ENCODE measurements around the gene POLR3F.
"Not testable (repeated sequence)": the region's sequence is repeated elsewhere in the genome, so short reads cannot be mapped to it uniquely, and the experiment has no call there.

POLR3F gene

DNA sequence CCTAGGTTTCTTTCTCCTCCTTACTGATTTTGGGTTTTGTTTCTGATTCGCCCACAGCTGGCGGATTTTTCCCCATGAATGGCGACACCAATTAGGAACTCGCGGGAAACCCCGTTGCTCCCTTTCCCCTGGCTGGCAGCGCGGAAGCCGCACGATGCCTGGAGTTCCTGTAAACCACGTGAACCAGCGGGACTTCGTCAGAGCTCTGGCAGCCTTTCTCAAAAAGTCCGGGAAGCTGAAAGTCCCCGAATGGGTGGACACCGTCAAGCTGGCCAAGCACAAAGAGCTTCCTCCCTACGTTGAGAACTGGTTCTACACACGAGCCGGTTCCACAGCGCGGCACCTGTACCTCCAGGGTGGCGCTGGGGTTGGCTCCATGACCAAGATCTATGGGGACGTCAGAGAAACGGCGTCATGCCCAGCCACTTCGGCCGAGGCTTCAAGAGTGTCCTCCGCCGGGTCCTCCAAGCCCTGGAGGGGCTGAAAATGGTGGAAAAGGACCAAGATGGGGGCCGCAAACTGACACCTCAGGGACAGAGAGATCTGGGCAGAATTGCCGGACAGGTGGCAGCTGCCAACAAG, 37.4 kb downstream of the POLR3F start:
- DNase-seq (ENCODE audit: low read depth in 2 of 2) = no peak

DNA sequence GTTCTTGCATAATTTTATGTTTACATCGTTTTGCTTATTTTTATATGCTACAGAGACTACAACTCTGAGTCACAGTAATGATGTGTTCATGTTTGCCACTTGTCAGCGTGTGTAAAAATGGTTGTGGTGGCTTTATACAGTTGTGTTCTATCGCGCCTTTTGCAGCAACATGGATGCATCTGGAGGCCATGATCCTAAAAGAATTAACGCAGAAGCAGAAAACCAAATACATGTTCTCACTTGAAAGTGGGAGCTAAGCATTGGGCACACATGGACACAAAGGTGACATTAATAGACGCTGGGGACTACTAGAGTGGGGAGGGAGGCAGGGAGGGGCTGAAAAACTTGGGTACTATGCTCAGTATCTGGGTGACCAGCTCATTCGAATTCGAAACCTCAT, 39.6 kb downstream of the POLR3F start:
- DNase-seq (ENCODE audit: low read depth in 2 of 2) = no peak

DNA sequence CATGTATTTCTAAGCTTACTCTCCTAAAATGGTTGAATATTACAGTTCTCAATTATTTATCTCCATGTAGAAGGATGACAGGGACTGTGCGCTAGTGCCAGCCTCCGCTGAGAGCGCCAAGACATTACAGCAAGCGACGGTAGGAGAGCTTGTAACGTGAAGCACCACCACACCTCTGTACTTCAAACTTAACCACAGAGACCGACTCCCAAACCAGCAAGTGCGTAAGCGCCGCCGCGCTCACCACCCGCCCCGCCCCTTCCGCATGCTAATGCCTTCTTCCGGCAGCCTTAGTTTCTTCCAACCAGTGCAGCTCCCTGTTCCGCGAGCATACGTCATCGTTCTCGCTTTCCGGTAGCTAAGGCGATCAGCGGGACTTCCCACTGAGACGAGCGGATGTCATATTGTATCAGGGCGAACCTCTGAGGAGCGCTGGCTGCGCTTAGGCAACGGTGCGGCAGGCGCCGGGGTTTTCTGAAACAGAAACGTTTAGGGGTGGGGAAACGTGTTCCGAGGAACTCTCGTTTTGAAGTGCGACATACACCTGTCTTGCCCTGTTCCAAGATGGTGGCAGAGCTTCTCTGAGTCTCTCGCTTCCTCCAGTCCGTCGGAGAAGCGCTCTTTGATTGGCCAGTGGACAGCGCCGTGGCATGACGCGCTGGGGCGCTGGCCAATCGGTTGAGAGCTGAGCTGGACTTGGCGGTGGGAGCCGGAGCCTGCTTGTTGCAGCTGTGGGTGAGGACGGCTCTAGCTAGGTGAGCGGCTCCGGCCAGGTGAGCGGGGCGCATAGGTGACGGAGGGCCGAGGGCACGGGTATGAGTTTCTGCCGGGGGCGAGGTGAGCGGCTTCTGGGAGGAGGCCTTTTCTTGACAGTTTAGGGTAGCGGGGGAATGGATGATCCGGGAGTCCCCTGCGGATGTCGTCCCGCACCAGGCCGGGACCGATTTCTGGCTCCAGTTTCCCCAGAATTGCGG, 40.3 kb downstream of the POLR3F start, which contains the start of gene SEC23B:
Gene SEC23B, plus strand, starts transcription at position 723 of the 974 bp plus-strand sequence. CDS start 2,896 bp downstream, outside the sequence.
- peak; percentile 91 to 98 for DNase-seq (ENCODE audit: low read depth in 2 of 2)

DNA sequence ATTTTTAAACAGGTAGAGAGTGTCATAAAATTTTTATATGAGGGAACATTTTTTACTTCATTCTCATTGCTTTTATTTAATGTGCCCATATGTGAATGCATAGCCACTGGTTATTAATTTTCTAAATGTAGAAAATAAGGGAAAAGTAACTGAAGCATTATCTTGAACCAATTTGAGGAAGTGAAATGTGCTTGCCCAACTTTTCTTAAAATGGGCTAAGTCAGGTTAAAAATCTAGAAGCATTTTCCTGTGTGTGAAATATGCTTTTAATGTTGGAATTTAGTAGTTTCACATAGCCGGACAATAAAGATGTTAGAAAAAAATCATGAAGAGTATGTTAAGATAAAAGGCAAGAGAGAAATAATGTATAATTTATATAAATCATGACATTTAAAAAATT, 44.4 kb downstream of the POLR3F start:
- DNase-seq (ENCODE audit: low read depth in 2 of 2) = no peak

GRCh38 chr20:18513208-18513607, 46.0 kb downstream of the POLR3F start:
- DNase-seq (ENCODE audit: low read depth in 2 of 2) = no peak

- DNase-seq (ENCODE audit: low read depth in 2 of 2) = no peak
Observed at GRCh38 chr20:18514127-18514526, 46.9 kb downstream of the POLR3F start.

- DNase-seq (ENCODE audit: low read depth in 2 of 2) = no peak
Observed at GRCh38 chr20:18515973-18516372, 48.8 kb downstream of the POLR3F start.

DNA sequence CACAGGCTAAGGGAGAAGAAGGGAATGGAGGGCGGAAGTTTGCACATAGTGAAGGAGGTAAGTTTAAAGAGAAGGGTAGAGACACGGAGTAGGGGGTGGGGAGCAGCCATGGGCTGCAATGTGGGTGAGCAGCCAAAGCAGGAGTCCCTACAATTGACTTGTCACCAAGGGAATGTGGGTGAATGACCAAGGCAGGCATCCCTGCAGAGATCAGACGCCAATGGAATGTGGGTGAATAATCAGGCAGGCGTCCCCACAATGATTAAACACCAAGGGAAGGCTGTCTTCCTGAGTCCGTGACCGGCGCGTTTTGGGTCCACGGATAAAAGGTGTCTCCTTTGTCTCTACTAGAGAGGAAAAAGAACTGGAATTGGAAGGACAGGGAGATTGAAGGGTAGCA, 54.9 kb downstream of the POLR3F start:
- DNase-seq (ENCODE audit: low read depth in 2 of 2) = not testable (repeated sequence)

DNA sequence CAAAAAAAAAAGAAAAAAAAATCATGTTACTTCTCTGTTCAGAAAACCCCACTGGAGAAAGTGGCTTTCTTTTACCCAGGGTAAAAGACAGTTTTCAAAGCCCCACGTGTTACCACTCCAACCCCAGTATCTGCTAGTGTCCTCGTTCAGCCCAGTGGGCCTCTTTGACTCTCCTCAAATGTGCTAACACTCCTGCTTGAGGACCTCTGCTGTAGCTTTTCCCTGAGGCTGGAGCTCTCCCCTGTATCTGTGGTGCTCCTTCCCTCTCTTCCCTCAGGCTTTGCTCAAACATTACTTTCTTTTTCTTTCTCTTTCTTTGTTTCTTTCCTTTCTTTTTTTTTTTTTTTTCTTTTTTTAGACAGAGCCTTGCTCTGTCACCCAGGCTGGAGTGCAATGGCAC, 55.9 kb downstream of the POLR3F start:
- DNase-seq (ENCODE audit: low read depth in 2 of 2) = no peak

GRCh38 chr20:18524646-18525045, 57.5 kb downstream of the POLR3F start:
- DNase-seq (ENCODE audit: low read depth in 2 of 2) = no peak

DNA sequence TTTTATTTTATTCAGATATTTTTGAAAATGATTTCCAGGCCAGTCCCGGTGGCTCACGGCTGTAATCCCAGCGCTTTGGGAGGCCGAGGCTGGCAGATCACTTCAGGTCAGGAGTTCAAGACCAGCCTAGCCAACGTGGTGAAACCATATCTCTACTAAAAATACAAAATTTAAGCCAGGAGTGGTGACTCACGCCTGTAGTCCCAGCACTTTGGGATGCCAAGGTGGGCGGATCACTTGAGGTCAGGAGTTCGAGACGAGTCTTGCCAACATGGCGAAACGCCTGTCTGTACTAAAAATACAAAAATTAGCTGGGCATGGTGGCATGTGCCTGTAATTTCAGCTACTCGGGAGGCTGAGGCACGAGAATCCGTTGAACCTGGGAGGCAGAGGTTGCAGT, 59.6 kb downstream of the POLR3F start:
- not testable (repeated sequence) for DNase-seq (ENCODE audit: low read depth in 2 of 2)

- DNase-seq (ENCODE audit: low read depth in 2 of 2) = no peak
Observed at GRCh38 chr20:18527339-18527738, 60.1 kb downstream of the POLR3F start.

DNA sequence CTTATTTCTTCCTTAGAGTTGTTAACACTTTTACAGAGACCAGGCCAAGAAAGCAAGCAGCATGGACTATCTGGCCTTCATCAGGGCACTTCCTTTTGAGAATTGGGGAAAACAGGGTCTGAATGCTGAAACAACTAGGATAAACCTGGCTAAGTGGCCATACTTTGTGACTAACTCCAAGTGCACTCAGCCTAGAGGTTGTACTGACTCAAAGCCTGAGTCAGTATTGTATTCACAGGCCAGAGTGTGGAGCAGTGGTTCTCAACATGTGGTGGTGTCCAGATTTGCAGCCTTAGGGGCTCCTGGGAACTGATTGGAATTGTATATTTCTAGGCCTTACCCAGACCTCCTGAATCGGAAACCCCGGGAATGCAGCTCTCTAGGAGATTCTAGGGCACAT, 60.6 kb downstream of the POLR3F start:
- DNase-seq (ENCODE audit: low read depth in 2 of 2) = no peak

DNA sequence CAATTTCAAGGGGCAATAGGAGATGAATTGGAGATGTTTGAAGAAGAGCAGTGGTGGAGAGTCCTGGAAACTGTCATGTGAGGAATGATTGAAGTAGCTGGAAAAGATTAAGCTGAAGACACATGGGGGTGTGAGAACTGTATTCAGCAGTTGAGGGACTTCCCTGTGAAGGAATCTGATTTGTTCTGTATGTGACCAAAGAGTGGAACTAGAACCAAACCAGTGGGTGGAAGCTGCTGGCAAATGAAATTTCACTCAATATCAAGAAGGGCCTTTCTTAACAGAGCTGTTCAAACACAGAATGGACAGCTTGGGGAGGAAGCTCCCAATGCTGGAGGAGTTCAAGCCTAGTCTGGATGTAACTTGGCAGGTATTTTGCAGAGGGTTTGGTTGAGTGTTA, 61.9 kb downstream of the POLR3F start:
- DNase-seq (ENCODE audit: low read depth in 2 of 2) = no peak

- DNase-seq (ENCODE audit: low read depth in 2 of 2) = no peak
Observed at GRCh38 chr20:18532626-18533025, 65.4 kb downstream of the POLR3F start.

- DNase-seq (ENCODE audit: low read depth in 2 of 2) = no peak
Observed at GRCh38 chr20:18533491-18533890, 66.3 kb downstream of the POLR3F start.

GRCh38 chr20:18533978-18534644, 66.9 kb downstream of the POLR3F start:
- DNase-seq (ENCODE audit: low read depth in 2 of 2) = no peak

All from stimulated activated CD4-positive, alpha-beta T cell treated with anti-CD3 and anti-CD28 coated beads, Interleukin-12 subunit alpha, Interleukin-12 subunit beta, amount 100 ng/mL, for 24 hours (primary cell).